NCI-H1092 treated with DMSO at 0.1 percent for 48 hours (cell line): ENCODE measurements around the gene CTDP1.
"Not testable (repeated sequence)": the region's sequence is repeated elsewhere in the genome, so short reads cannot be mapped to it uniquely, and the experiment has no call there.

Source experiments
- DNase-seq: peaks from one replicate; lab custom pipeline; 2025; lab: John Stamatoyannopoulos, UW

CTDP1 gene

GRCh38 chr18:79702906-79703305 is 23.3 kb downstream of the CTDP1 start:
- DNase-seq, result no peak

GRCh38 chr18:79704631-79705030 is 25.0 kb downstream of the CTDP1 start:
- no peak for DNase-seq

GRCh38 chr18:79705272-79705671 is 25.7 kb downstream of the CTDP1 start:
- DNase-seq, result no peak

GRCh38 chr18:79706006-79706405 is 26.4 kb downstream of the CTDP1 start:
- no peak for DNase-seq

- DNase-seq, result no peak
These were observed 27.1 kb downstream of the CTDP1 start for GRCh38 chr18:79706658-79707057.

- DNase-seq, result no peak
These were observed 27.6 kb downstream of the CTDP1 start for GRCh38 chr18:79707239-79707638.

- no peak for DNase-seq
These were observed 28.1 kb downstream of the CTDP1 start for GRCh38 chr18:79707671-79708070.

GRCh38 chr18:79708412-79708811 is 28.8 kb downstream of the CTDP1 start:
- DNase-seq, result no peak

GRCh38 chr18:79712206-79712857 is 32.7 kb downstream of the CTDP1 start:
- DNase-seq, result no peak

- DNase-seq, result no peak
These were observed 33.7 kb downstream of the CTDP1 start for GRCh38 chr18:79713341-79713740.

- DNase-seq, result no peak
These were observed 35.1 kb downstream of the CTDP1 start for GRCh38 chr18:79714531-79715240.

GRCh38 chr18:79715280-79715679 is 35.7 kb downstream of the CTDP1 start:
- no peak for DNase-seq

- DNase-seq, result no peak
These were observed 37.5 kb downstream of the CTDP1 start for GRCh38 chr18:79717059-79717458.

GRCh38 chr18:79717555-79718074 is 38.0 kb downstream of the CTDP1 start:
- no peak for DNase-seq

GRCh38 chr18:79718126-79718525 is 38.5 kb downstream of the CTDP1 start:
- DNase-seq, result no peak

GRCh38 chr18:79718878-79719477 is 39.4 kb downstream of the CTDP1 start:
- DNase-seq, result no peak

- DNase-seq, result not testable (repeated sequence)
These were observed 40.1 kb downstream of the CTDP1 start for GRCh38 chr18:79719478-79720358.

- no peak for DNase-seq
These were observed 40.7 kb downstream of the CTDP1 start for GRCh38 chr18:79720359-79720733.

- no peak for DNase-seq
These were observed 43.4 kb downstream of the CTDP1 start for GRCh38 chr18:79723036-79723435.

- DNase-seq, result no peak
These were observed 44.0 kb downstream of the CTDP1 start for GRCh38 chr18:79723628-79724027.

GRCh38 chr18:79724299-79725080 is 44.9 kb downstream of the CTDP1 start:
- DNase-seq, result no peak
